ENCODE results near the gene MAS1.
"Not testable (repeated sequence)": the region's sequence is repeated elsewhere in the genome, so short reads cannot be mapped to it uniquely, and the experiment has no call there.

MAS1 gene

GRCh38 chr6:159919011-159919511 lies 28.3 kb downstream of the MAS1 start:
- no peak for DNase-seq

- no peak for DNase-seq
Measured at GRCh38 chr6:159919800-159920199, 29.0 kb downstream of the MAS1 start.

- not testable (repeated sequence) for DNase-seq
Measured at GRCh38 chr6:159924150-159924549, 33.4 kb downstream of the MAS1 start.

GRCh38 chr6:159926542-159927203 lies 35.9 kb downstream of the MAS1 start:
- DNase-seq: no peak

- DNase-seq: no peak
Measured at GRCh38 chr6:159929819-159930218, 39.0 kb downstream of the MAS1 start.

GRCh38 chr6:159931112-159931511 lies 40.3 kb downstream of the MAS1 start:
- DNase-seq: no peak

- DNase-seq: no peak
Measured at GRCh38 chr6:159931846-159932245, 41.1 kb downstream of the MAS1 start.

GRCh38 chr6:159933077-159933476 lies 42.3 kb downstream of the MAS1 start:
- no peak for DNase-seq

- no peak for DNase-seq
Measured at GRCh38 chr6:159934181-159934580, 43.4 kb downstream of the MAS1 start.

- DNase-seq: no peak
Measured at GRCh38 chr6:159935065-159935464, 44.3 kb downstream of the MAS1 start.

- DNase-seq: no peak
Measured at GRCh38 chr6:159935633-159936032, 44.8 kb downstream of the MAS1 start.

GRCh38 chr6:159939591-159940016 lies 48.8 kb downstream of the MAS1 start:
- DNase-seq: no peak

Data from C1 segment of cervical spinal cord (tissue), 14 donors.